CD4-positive, alpha-beta T cell treated with Interleukin-10 for 1 hour (primary cell): ENCODE data around the gene GXYLT2.

ENCODE experiments used
- DNase-seq: peaks from one replicate; pipeline ENCODE4 v3.0.0-alpha.2; 2020

GXYLT2 gene

DNA sequence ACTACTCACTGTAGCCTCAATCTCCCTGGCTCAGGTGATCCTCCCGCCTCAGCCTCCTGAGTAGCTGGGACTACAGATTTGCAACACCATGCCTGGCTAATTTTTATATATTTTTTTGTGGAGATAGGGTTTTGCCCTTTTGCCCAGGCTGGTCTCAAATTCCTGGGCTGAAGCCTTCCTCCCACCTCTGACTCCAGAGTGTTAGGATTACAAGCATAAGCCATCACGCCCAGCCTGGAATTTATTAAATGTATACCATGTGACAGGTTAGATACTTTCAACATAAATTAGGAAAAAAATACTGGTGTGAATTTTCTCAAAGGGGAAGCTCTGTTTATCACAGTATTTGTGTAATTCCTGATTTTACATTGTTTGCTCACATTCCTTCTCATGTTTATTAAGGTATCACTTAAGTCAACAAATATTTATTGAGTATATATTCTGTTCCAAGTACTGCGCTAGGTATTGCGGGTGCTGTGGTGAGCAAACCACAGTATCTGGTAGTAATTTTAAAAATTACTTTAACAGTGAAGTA is 133.5 kb downstream of the GXYLT2 start:
- no peak for DNase-seq

DNA sequence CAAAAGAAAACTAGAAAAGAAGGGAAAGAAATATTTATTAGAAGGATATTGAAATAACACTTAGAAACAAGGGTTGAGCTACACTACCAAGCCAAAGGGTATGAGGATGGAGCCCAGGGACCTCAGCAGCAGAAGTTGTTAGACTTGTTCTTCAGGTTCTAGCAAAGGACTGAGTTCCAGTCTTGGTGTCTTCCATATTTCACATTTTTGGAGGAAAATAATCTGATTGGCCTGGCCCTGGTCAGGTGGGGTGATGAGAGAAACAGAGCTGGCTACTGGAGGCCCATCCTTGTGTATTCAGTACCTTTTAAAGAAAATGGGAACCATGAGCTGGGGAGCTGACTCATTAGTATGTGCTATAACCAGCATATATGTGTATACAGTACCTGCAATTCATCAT is 137.0 kb downstream of the GXYLT2 start:
- DNase-seq: no peak

GRCh38 chr3:73026111-73026759 is 138.4 kb downstream of the GXYLT2 start:
- no peak for DNase-seq
